ENCODE results near the gene ATXN1.

The ATXN1 gene

GRCh38 chr6:16524380-16524707 is 236.9 kb downstream of the ATXN1 start:
- H3K4me3 ChIP-seq (ENCODE audit: low read depth, low read length): no peak overlapping the region
- TF ChIP-seq CTCF (IDR thresholded peaks at IDR 0.05; ENCODE audit: low read depth, low read length): no peak

- TF ChIP-seq CTCF (IDR thresholded peaks at IDR 0.05; ENCODE audit: low read depth, low read length): no peak
- H3K4me3 ChIP-seq (ENCODE audit: low read depth, low read length): no peak overlapping the region
Measured at GRCh38 chr6:16523606-16524379, 237.5 kb downstream of the ATXN1 start.

GRCh38 chr6:16522937-16523336 is 238.3 kb downstream of the ATXN1 start:
- no peak overlapping the region for H3K4me3 ChIP-seq (ENCODE audit: low read depth, low read length)
- no peak for TF ChIP-seq CTCF (IDR thresholded peaks at IDR 0.05; ENCODE audit: low read depth, low read length)

- no peak for TF ChIP-seq CTCF (IDR thresholded peaks at IDR 0.05; ENCODE audit: low read depth, low read length)
- no peak overlapping the region for H3K4me3 ChIP-seq (ENCODE audit: low read depth, low read length)
Measured at GRCh38 chr6:16521528-16521927, 239.7 kb downstream of the ATXN1 start.

GRCh38 chr6:16519265-16520242 is 241.7 kb downstream of the ATXN1 start:
- no peak for TF ChIP-seq CTCF (IDR thresholded peaks at IDR 0.05; ENCODE audit: low read depth, low read length)
- H3K4me3 ChIP-seq (ENCODE audit: low read depth, low read length): no peak overlapping the region

- no peak overlapping the region for H3K4me3 ChIP-seq (ENCODE audit: low read depth, low read length)
- no peak for TF ChIP-seq CTCF (IDR thresholded peaks at IDR 0.05; ENCODE audit: low read depth, low read length)
Measured at GRCh38 chr6:16518265-16518664, 243.0 kb downstream of the ATXN1 start.

GRCh38 chr6:16514249-16514648 is 247.0 kb downstream of the ATXN1 start:
- TF ChIP-seq CTCF (IDR thresholded peaks at IDR 0.05; ENCODE audit: low read depth, low read length): peak; percentile 50
- no peak overlapping the region for H3K4me3 ChIP-seq (ENCODE audit: low read depth, low read length)
